ENCODE results near the gene ESCO1. TPM values are rescaled to one million over a fixed set of nuclear protein-coding genes. Genes with fewer than 3 reads are reported as not detected.
"Not testable (repeated sequence)": the region's sequence is repeated elsewhere in the genome, so short reads cannot be mapped to it uniquely, and the experiment has no call there.

ESCO1 gene
- total and polyA plus RNA-seq, 2 experiments from 2014 or later = 50.4 to 56.8 TPM

GRCh38 chr18:21621640-21622039, 21.1 kb upstream of the ESCO1 start:
- H3K4me2 ChIP-seq; H3F3A ChIP-seq (replicated peaks; ENCODE audit: low read depth); H3K27me3 Mint-ChIP-seq (ENCODE audit: insufficient read depth, low read depth, poor library complexity); H3K9me2 ChIP-seq (ENCODE audit: insufficient read depth); H3K27ac Mint-ChIP-seq; H2AFZ ChIP-seq; H3K4me1 ChIP-seq (ENCODE audit: insufficient read depth); H3K4me3 Mint-ChIP-seq; H3K27me3 ChIP-seq (ENCODE audit: insufficient read depth); H3K4me3 ChIP-seq; H3K9me3 Mint-ChIP-seq; H3K4me1 Mint-ChIP-seq; H3K27ac ChIP-seq (ENCODE audit: low read depth); DNase-seq (ENCODE audit: low spot score); ATAC-seq: not testable (repeated sequence)
- peaks cover 34% of the 10 kb centered on the region for H3K36me3 ChIP-seq (ENCODE audit: insufficient read depth)
- peaks cover 66% of the 10 kb centered on the region for H3K36me3 Mint-ChIP-seq (ENCODE audit: low read depth)
- H3K79me2 ChIP-seq (replicated peaks; ENCODE audit: insufficient read depth) = peaks cover 97% of the 10 kb centered on the region
- H4K20me1 ChIP-seq (replicated peaks; ENCODE audit: insufficient read depth) = peaks cover 60% of the 10 kb centered on the region

- ATAC-seq (peak; percentile 98), DNase-seq (ENCODE audit: low spot score) (peak; percentile 95)
- Mint-ChIP-seq H3K4me3 (peak within 1 kb of the TSS; percentile 99), H3K4me1 (peaks cover 16% of the 10 kb centered on the region; the same call in 2 of the 3 replicates), H3K27me3 (ENCODE audit: insufficient read depth, low read depth, poor library complexity) (peaks cover 5% of the 10 kb centered on the region), H3K36me3 (ENCODE audit: low read depth) (peaks cover 43% of the 10 kb centered on the region), H3K27ac (peak within 1 kb of the TSS; percentile 99), H3K9me3 (peaks cover 2% of the 10 kb centered on the region; the same call in 2 of the 3 replicates)
- peak within 1 kb of the TSS; percentile 84 for H3K4me3 ChIP-seq
- H3K27me3 ChIP-seq (ENCODE audit: insufficient read depth) = no peaks in the 10 kb centered on the region
- H3K4me2 ChIP-seq = peak within 1 kb of the TSS; percentile 81
- H3K4me1 ChIP-seq (ENCODE audit: insufficient read depth) = peaks cover 13% of the 10 kb centered on the region
- H2AFZ ChIP-seq = peak within 1 kb of the TSS; percentile 33
- H3F3A ChIP-seq (replicated peaks; ENCODE audit: low read depth) = no peaks in the 10 kb centered on the region
- peaks cover 53% of the 10 kb centered on the region for H3K79me2 ChIP-seq (replicated peaks; ENCODE audit: insufficient read depth)
- H3K9me2 ChIP-seq (ENCODE audit: insufficient read depth) = no peaks in the 10 kb centered on the region
- peaks cover 28% of the 10 kb centered on the region for H4K20me1 ChIP-seq (replicated peaks; ENCODE audit: insufficient read depth)
- TF ChIP-seq JUNB (IDR thresholded peaks at IDR 0.05; ENCODE audit: unreplicated experiment) (no peak), POLR2AphosphoS5 (IDR thresholded peaks at IDR 0.05; ENCODE audit: low read depth) (peak; percentile 96), EZH2phosphoT487 (IDR thresholded peaks at IDR 0.05; ENCODE audit: unreplicated experiment) (no peak), CTCF (conservative IDR thresholded peaks at IDR 0.05; ENCODE audit: low read depth in 2 of 2) (peak; percentile 89 to 90), CREB1 (CRISPR knock-in tag; IDR thresholded peaks at IDR 0.05; ENCODE audit: low read depth) (peak; percentile 84), ZNF114 (CRISPR knock-in tag; IDR thresholded peaks at IDR 0.05) (no peak), ZNF331 (CRISPR knock-in tag; IDR thresholded peaks at IDR 0.05; ENCODE audit: low read depth) (no peak)
- TF ChIP-seq, protein P1, sequence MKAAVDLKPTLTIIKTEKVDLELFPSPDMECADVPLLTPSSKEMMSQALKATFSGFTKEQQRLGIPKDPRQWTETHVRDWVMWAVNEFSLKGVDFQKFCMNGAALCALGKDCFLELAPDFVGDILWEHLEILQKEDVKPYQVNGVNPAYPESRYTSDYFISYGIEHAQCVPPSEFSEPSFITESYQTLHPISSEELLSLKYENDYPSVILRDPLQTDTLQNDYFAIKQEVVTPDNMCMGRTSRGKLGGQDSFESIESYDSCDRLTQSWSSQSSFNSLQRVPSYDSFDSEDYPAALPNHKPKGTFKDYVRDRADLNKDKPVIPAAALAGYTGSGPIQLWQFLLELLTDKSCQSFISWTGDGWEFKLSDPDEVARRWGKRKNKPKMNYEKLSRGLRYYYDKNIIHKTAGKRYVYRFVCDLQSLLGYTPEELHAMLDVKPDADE (IDR thresholded peaks at IDR 0.05) = peak; percentile 89
- TF ChIP-seq, protein P2, sequence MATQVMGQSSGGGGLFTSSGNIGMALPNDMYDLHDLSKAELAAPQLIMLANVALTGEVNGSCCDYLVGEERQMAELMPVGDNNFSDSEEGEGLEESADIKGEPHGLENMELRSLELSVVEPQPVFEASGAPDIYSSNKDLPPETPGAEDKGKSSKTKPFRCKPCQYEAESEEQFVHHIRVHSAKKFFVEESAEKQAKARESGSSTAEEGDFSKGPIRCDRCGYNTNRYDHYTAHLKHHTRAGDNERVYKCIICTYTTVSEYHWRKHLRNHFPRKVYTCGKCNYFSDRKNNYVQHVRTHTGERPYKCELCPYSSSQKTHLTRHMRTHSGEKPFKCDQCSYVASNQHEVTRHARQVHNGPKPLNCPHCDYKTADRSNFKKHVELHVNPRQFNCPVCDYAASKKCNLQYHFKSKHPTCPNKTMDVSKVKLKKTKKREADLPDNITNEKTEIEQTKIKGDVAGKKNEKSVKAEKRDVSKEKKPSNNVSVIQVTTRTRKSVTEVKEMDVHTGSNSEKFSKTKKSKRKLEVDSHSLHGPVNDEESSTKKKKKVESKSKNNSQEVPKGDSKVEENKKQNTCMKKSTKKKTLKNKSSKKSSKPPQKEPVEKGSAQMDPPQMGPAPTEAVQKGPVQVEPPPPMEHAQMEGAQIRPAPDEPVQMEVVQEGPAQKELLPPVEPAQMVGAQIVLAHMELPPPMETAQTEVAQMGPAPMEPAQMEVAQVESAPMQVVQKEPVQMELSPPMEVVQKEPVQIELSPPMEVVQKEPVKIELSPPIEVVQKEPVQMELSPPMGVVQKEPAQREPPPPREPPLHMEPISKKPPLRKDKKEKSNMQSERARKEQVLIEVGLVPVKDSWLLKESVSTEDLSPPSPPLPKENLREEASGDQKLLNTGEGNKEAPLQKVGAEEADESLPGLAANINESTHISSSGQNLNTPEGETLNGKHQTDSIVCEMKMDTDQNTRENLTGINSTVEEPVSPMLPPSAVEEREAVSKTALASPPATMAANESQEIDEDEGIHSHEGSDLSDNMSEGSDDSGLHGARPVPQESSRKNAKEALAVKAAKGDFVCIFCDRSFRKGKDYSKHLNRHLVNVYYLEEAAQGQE (IDR thresholded peaks at IDR 0.05; ENCODE audit: unreplicated experiment) = no peak
- H3K27ac ChIP-seq (ENCODE audit: low read depth) = peak within 1 kb of the TSS; percentile 93
- H3K36me3 ChIP-seq (ENCODE audit: insufficient read depth) = peaks cover 8% of the 10 kb centered on the region
Measured at GRCh38 chr18:21612125-21613039, 11.9 kb upstream of the ESCO1 start, which contains the start of gene SNRPD1. Gene SNRPD1, plus strand, starts transcription at chr18:21612314. Its CDS starts 116 bp downstream, at chr18:21612430.

DNA sequence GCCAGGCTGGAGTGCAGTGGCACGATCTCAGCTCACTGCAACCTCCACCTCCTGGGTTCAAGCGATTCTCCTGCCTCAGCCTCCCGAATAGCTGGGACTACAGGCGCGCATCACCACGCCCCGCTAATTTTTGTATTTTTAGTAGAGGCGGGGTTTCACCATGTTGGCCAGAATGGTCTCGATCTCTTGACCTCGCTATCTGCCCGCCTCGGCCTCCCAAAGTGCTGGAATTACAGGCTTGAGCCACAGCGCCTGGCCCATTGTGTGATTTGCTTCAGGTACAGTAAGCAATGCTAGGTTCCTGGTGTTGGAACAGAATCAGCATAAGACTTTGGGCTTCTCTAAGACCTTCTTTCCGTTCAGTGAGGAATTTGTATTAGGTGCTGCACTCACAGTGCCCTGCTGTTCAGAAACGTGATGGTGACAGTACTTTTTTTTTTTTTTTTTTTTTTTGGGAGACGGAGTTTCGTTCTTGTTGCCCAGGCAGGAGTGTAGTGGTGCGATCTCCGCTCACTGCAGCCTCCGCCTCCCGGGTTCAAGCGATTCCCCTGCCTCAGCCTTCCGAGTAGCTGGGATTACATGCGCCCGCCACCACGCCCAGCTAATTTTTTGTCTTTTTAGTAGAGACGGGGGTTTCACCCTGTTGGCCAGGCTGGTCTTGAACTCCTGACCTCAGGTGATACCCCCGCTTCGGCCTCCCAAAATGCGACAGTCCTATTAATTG, 11.1 kb upstream of the ESCO1 start:
- not testable (repeated sequence) for H3K36me3 ChIP-seq (ENCODE audit: insufficient read depth); H3K27me3 Mint-ChIP-seq (ENCODE audit: insufficient read depth, low read depth, poor library complexity); H3K27me3 ChIP-seq (ENCODE audit: insufficient read depth); H3K9me3 Mint-ChIP-seq; H3F3A ChIP-seq (replicated peaks; ENCODE audit: low read depth); H3K9me2 ChIP-seq (ENCODE audit: insufficient read depth)
- peak; percentile 13 for DNase-seq (ENCODE audit: low spot score)
- Mint-ChIP-seq H3K36me3 (ENCODE audit: low read depth) (peaks cover 35% of the 10 kb centered on the region), H3K4me3 (peak overlapping the region; percentile 99), H3K4me1 (peaks cover 14% of the 10 kb centered on the region; the same call in 2 of the 3 replicates), H3K27ac (peak overlapping the region; percentile 99)
- H3K79me2 ChIP-seq (replicated peaks; ENCODE audit: insufficient read depth) = peaks cover 44% of the 10 kb centered on the region
- H3K4me2 ChIP-seq = peak overlapping the region; percentile 46
- peak overlapping the region; percentile 84 for H3K4me3 ChIP-seq
- peak; percentile 28 for ATAC-seq
- H4K20me1 ChIP-seq (replicated peaks; ENCODE audit: insufficient read depth) = peaks cover 19% of the 10 kb centered on the region
- H3K4me1 ChIP-seq (ENCODE audit: insufficient read depth) = peaks cover 13% of the 10 kb centered on the region
- H3K27ac ChIP-seq (ENCODE audit: low read depth) = peak overlapping the region; percentile 40; the same call in 1 of the 2 replicates
- H2AFZ ChIP-seq = peak overlapping the region; percentile 33

Data from GM23338 (cell line).